Activated naive CD4-positive, alpha-beta T cell treated with anti-CD3 and anti-CD28 coated beads, Interleukin-2, amount 10 ng/mL, durations not matched to agents 7 days and 5 days (primary cell): Measurements from ENCODE around the gene CACNA2D4.
A peak's percentile ranks its signal among the peaks of the same experiment; 100 is the strongest.

Experiments used
- CTCF ChIA-PET: fragments of 350-600 bp; sonication (Branson Sonifier 250); formaldehyde crosslinking; loops from one replicate; lab custom pipeline; 2021; ENCODE audit warnings: antibody characterized with exemption; lab: Charles Lee
- DNase-seq: peaks from one replicate; pipeline ENCODE4 v3.0.0-alpha.2; 2020
- H3K27ac Mint-ChIP-seq: one replicate; pipeline ENCODE4 v1.8.0; 2021; ENCODE audit warnings: mild to moderate bottlenecking, moderate library complexity, mixed read lengths
- H3K27me3 Mint-ChIP-seq: one replicate; pipeline ENCODE4 v1.8.0; 2021; ENCODE audit warnings: mild to moderate bottlenecking, mixed read lengths
- H3K36me3 Mint-ChIP-seq: one replicate; pipeline ENCODE4 v1.8.0; 2021; ENCODE audit warnings: mixed read lengths
- H3K4me1 Mint-ChIP-seq: one replicate; pipeline ENCODE4 v1.8.0; 2021; ENCODE audit warnings: mixed read lengths
- H3K4me3 Mint-ChIP-seq: one replicate; pipeline ENCODE4 v1.8.0; 2021; ENCODE audit warnings: mild to moderate bottlenecking, moderate library complexity, mixed read lengths
- H3K9me3 Mint-ChIP-seq: one replicate; pipeline ENCODE4 v1.8.0; 2021; ENCODE audit warnings: mixed read lengths

The CACNA2D4 gene

GRCh38 chr12:1917172-1918070 is 1.0 kb downstream of the CACNA2D4 start:
- peak; percentile 14 for DNase-seq
- H3K36me3 Mint-ChIP-seq: peaks cover 7% of the 10 kb centered on the region
- CTCF ChIA-PET: interaction anchor here (1.2 to 2.9 kb wide), 3 partner anchors 22 to 283 kb away, joined by 3 to 18 read pairs (median 10); no protein-coding TSS in a partner anchor
- peak overlapping the region; percentile 69 for H3K27ac Mint-ChIP-seq
- peaks cover 2% of the 10 kb centered on the region for H3K9me3 Mint-ChIP-seq
- peaks cover 31% of the 10 kb centered on the region for H3K4me1 Mint-ChIP-seq
- peaks cover 50% of the 10 kb centered on the region for H3K27me3 Mint-ChIP-seq
- no peak overlapping the region for H3K4me3 Mint-ChIP-seq

- peak overlapping the region; percentile 89 for H3K27ac Mint-ChIP-seq
- DNase-seq: peak; percentile 15
- peaks cover 31% of the 10 kb centered on the region for H3K4me1 Mint-ChIP-seq
- H3K27me3 Mint-ChIP-seq: peaks cover 54% of the 10 kb centered on the region
- H3K9me3 Mint-ChIP-seq: peaks cover 2% of the 10 kb centered on the region
- no peak overlapping the region for H3K4me3 Mint-ChIP-seq
- CTCF ChIA-PET: interaction anchor here (2.9 kb wide), 1 partner anchor 23 kb away, joined by 18 read pairs; no protein-coding TSS in a partner anchor
- peaks cover 7% of the 10 kb centered on the region for H3K36me3 Mint-ChIP-seq
Observed at GRCh38 chr12:1916371-1917171, 1.9 kb downstream of the CACNA2D4 start.

- Mint-ChIP-seq H3K36me3 (peaks cover 7% of the 10 kb centered on the region), H3K4me1 (peaks cover 31% of the 10 kb centered on the region), H3K9me3 (peaks cover 2% of the 10 kb centered on the region), H3K27me3 (peaks cover 45% of the 10 kb centered on the region), H3K4me3 (peak overlapping the region; percentile 6), H3K27ac (peak overlapping the region; percentile 89)
- peak; percentile 74 for DNase-seq
- CTCF ChIA-PET: interaction anchor here (2.9 kb wide), 1 partner anchor 24 kb away, joined by 18 read pairs; no protein-coding TSS in a partner anchor
Observed at GRCh38 chr12:1915082-1915968, 3.1 kb downstream of the CACNA2D4 start.

GRCh38 chr12:1914114-1914911 is 4.1 kb downstream of the CACNA2D4 start:
- H3K27ac Mint-ChIP-seq: no peak overlapping the region
- peaks cover 2% of the 10 kb centered on the region for H3K9me3 Mint-ChIP-seq
- CTCF ChIA-PET: interaction anchor here (0.8 to 2.9 kb wide), 2 partner anchors 25 to 123 kb away, joined by 3 to 18 read pairs; no protein-coding TSS in a partner anchor

GRCh38 chr12:1913377-1914113 is 4.9 kb downstream of the CACNA2D4 start:
- Mint-ChIP-seq H3K4me3 (no peak overlapping the region), H3K27me3 (peaks cover 47% of the 10 kb centered on the region), H3K9me3 (peaks cover 2% of the 10 kb centered on the region), H3K27ac (no peak overlapping the region), H3K36me3 (peaks cover 7% of the 10 kb centered on the region), H3K4me1 (peaks cover 31% of the 10 kb centered on the region)
- CTCF ChIA-PET: interaction anchor here (0.8 kb wide), 1 partner anchor 123 kb away, joined by 3 read pairs; no protein-coding TSS in a partner anchor
- peak; percentile 13 for DNase-seq

More at GRCh38 chr12:1914114-1914911, 4.1 kb downstream of the CACNA2D4 start:
- H3K36me3 Mint-ChIP-seq: peaks cover 7% of the 10 kb centered on the region
- H3K4me1 Mint-ChIP-seq: peaks cover 31% of the 10 kb centered on the region
- H3K27me3 Mint-ChIP-seq: peaks cover 47% of the 10 kb centered on the region
- H3K4me3 Mint-ChIP-seq: no peak overlapping the region
- no peak for DNase-seq

- Mint-ChIP-seq H3K36me3 (peaks cover 8% of the 10 kb centered on the region), H3K9me3 (peaks cover 3% of the 10 kb centered on the region), H3K4me1 (peaks cover 32% of the 10 kb centered on the region), H3K27me3 (peaks cover 46% of the 10 kb centered on the region), H3K27ac (no peak overlapping the region), H3K4me3 (no peak overlapping the region)
- DNase-seq: no peak
- CTCF ChIA-PET: interaction anchor here (0.8 kb wide), 1 partner anchor 122 kb away, joined by 3 read pairs; no protein-coding TSS in a partner anchor
Observed at GRCh38 chr12:1912580-1913376, 5.7 kb downstream of the CACNA2D4 start.

GRCh38 chr12:1911598-1912575 is 6.6 kb downstream of the CACNA2D4 start:
- Mint-ChIP-seq H3K4me3 (no peak overlapping the region), H3K27ac (no peak overlapping the region), H3K4me1 (peaks cover 27% of the 10 kb centered on the region), H3K27me3 (peaks cover 46% of the 10 kb centered on the region), H3K36me3 (peaks cover 8% of the 10 kb centered on the region), H3K9me3 (peaks cover 7% of the 10 kb centered on the region)
- DNase-seq: no peak
- CTCF ChIA-PET: no interaction called here

- no peak for DNase-seq
- Mint-ChIP-seq H3K27ac (no peak overlapping the region), H3K9me3 (peaks cover 15% of the 10 kb centered on the region), H3K27me3 (peaks cover 44% of the 10 kb centered on the region), H3K4me1 (peaks cover 13% of the 10 kb centered on the region), H3K36me3 (peaks cover 1% of the 10 kb centered on the region), H3K4me3 (no peak overlapping the region)
- CTCF ChIA-PET: no interaction called here
Observed at GRCh38 chr12:1910468-1910867, 8.0 kb downstream of the CACNA2D4 start.

- no peak overlapping the region for H3K27ac Mint-ChIP-seq
- H3K27me3 Mint-ChIP-seq: peaks cover 44% of the 10 kb centered on the region
- no peak for DNase-seq
- H3K4me3 Mint-ChIP-seq: no peak overlapping the region
- CTCF ChIA-PET: no interaction called here
- H3K36me3 Mint-ChIP-seq: peaks cover 1% of the 10 kb centered on the region
- peaks cover 5% of the 10 kb centered on the region for H3K4me1 Mint-ChIP-seq
- peaks cover 25% of the 10 kb centered on the region for H3K9me3 Mint-ChIP-seq
Observed at GRCh38 chr12:1908758-1909157, 9.7 kb downstream of the CACNA2D4 start.

- peak overlapping the region; percentile 37 for H3K4me3 Mint-ChIP-seq
- no peak overlapping the region for H3K27ac Mint-ChIP-seq
- H3K27me3 Mint-ChIP-seq: peaks cover 43% of the 10 kb centered on the region
- CTCF ChIA-PET: no interaction called here
- H3K36me3 Mint-ChIP-seq: peaks cover 1% of the 10 kb centered on the region
- peaks cover 5% of the 10 kb centered on the region for H3K4me1 Mint-ChIP-seq
- peak; percentile 36 for DNase-seq
- H3K9me3 Mint-ChIP-seq: peaks cover 31% of the 10 kb centered on the region
Observed at GRCh38 chr12:1907652-1908611, 10.5 kb downstream of the CACNA2D4 start.
